ENCODE results near the gene SDC1.

SDC1 gene

DNA sequence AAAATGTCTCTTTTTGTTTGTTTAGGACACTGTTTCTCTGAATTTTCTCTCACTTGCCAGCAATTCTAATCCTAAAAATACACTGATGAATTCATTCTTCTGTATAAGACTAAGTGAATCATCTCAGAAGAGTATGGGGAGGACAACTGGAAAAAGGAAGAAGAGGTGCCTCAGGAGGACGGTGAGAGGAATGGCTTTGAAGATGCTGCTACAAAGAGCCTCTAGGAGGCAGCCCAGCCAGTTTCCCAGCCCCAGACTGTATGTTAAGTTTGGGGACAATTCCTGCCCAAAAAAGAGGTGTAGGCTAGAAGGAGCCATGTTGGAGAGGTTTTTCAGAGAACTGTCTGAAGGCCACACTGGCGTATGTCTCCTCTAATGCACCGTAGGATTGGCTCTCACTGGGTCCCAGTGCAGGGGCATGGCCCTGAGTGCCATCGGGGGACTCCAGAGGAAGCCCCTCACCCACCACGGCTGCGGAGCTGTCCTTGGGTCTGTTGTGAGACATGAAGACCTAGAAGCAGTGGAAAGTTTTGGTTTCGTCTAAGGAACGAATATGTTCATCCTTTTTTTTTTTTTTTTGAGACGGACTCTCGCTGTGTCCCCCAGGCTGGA lies 3.1 kb upstream of the SDC1 start:
- DNase-seq (ENCODE audit: low read depth, low spot score), result no peak

DNA sequence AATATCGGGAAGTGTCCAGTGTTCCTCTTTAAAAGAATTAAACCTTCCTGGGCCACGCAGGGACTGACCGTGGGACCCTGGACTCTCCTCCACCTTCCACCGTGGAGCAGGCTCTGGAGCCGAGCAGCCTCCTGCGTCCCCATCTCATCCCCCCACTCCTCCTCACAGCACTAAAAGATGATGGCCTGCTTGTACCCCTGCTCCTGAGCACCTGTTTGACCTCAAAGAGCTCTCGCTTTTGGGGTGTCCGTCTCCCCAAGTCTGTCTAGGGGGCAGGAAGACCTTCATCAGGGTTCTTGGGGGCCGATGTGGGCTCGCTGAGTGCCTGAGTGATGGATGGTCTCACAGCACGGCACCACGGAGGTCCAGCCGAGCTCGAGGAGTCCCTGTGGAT lies 1.2 kb upstream of the SDC1 start:
- DNase-seq (ENCODE audit: low read depth, low spot score), result no peak

DNA sequence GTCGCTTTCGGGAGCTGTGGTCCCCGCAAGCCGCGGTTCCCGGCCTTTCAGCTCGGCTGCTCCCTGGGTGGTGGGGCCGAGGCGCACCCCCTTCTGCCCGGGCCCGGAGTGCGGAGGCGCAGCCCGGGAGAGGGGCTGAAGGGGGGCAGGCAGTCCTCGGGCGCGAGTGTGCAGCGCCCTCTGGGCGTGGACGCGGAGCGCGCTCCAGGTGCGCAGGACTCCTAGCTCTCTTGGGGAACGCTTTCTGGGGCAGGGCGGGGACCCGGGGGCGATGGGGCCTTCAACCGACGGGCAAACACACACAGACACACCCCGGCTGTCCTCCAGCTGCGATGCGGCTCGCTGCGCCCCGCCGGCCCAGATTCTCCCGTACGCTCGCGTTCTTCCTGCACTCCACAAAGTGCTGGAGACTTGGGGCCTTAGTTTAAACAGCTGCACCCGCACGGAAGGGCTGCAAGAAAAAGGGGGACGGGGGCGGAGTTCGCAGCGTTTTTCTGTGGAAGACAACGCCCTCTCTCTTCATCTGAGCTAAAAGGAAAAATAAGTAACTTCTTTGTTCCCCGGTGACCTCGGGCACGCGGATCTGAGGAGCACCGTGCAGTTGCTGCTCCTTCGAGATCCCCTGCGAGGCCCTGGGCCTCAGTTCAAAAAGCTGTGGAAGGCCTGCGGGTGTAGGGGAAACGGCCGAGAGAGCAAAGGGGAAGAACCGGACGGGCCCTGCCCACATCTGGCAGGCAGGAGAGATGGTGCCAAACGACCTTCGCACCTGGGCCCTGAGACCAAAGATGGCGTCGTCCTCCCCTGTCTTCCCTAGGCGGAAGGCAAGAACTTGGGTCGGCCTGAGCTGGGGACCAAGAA lies 593 bp upstream of the SDC1 start:
- DNase-seq (ENCODE audit: low read depth, low spot score), result peak; percentile 89

DNA sequence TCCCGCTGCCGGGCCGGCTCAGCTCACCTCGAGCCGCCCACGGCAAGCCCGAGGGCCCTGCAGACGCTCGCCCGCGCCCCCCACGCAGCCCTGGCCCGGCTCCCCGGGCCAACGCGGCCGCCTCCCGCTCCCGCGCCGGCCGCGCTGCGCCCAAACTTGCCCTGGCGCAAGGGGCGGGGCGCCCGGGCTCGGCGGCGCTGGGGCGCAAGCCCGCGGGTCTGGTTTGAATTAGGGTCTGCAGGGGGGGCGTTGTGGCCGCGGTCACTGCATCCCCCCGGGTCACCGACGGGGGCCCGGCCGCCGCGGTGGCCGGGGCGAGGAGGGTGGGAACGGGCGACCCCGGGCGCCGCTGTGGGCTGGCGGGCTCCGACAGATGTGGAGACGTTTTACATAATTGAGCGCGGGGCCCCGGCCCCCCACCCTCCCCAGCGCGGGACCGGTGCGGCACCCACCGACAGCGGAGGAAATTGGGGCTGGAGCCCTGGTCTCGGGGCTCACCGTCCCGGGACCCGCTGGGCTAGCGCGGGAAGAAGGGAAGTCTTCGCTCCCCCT lies 690 bp downstream of the SDC1 start:
- DNase-seq (ENCODE audit: low read depth, low spot score), result no peak

DNA sequence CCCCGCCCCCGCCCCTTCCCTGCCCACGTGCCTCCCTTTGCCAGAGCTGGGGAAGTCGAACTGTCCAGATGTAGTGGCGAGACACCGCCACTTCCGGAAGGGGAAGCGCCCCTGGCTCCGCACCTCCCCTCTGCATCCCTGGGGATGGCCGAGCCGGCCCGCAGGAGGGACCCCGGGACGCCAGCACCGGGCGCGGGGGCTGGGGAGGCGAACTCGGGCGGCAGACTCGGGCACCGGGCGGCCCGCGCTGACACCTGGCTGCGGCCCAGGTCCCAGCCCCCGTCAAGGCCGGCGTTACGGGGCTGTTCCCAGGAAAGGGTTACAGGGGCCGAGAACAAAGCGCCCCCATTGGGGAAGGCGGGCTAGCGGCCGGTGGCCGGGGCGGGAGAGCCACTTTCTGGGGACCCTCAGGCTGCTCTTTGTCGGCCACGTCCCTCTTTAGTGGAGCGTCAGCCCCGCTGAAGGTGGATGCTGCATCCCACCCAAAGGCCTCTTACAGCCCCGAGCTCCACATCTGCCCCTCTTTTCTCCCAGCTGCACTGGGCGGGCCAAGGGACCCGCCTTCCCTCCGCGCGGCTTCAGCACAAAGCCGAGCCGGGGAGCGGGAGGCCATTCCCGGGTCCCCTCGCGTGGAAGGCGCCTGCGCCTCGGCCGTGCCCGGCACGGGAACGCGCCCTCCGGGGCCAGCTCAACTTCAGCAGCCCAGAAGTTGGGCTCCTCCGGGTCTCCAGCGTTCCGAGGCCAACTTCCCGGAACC lies 1.3 kb downstream of the SDC1 start:
- DNase-seq (ENCODE audit: low read depth, low spot score), result peak; percentile 82

DNA sequence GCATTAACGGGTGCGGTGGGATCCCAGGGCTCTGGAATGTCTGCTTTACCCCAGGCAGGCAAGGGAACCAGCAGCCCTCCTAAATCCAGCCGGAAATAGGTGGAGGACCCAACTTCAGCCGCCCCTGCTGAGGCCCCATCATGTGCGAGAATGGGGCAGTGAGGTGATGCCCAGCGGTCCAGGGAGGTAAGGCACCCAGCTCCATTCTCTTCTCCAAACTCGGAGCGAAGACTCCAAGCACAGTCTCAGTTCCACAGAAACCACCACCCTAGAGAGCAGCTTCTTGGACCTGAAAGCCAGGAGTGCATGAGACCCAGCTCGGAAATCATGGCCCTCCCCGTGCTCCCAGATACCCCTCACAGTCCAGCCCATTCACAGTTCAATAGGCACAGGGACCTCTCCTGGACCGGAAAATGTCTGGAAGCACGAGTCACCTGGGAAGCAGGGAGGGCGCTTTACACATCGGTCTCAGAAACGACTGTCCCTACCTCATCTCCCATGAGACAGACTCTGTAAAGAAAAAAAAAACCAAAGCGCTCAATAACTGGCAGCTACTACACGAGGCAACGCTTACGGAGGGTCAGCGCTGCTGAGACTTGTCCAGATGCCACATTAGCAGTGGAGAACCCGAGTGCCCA lies 2.0 kb downstream of the SDC1 start:
- DNase-seq (ENCODE audit: low read depth, low spot score), result no peak

DNA sequence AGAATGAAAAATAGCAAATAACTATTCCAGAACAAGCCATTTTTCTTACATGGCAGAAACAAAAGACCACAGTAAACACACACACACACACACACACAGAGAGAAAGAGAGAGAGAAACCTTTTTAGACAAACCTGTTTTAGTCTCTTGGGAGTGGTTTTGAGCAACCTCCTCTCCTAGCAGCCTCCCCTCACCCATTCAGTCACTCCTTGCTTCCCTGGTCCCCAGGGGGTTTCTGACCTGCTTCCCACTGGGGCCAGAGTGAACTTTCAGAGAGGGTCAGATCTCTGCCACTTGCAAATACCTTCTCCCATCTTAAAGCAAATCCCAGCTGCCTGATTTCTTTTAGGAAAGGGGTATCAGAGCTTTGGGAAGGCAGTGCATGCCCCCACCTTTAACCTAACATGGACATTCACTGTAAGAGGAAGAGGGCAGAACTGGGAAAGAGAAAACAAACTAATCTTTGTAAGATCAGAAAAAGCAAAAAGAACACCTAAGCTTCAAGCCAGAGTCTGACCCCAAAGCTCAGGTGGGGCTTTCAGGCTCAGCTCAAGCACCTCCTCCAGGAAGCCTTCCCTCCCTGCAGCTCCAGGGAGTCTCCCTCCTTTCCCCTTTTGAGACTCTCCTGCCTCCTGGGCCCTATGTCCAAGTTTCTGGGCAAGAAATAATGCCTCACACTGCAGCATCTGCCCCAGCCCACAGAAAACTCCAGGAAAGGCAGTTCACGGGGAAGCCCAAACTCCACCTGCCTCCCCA lies 2.7 kb downstream of the SDC1 start:
- DNase-seq (ENCODE audit: low read depth, low spot score), result no peak

DNA sequence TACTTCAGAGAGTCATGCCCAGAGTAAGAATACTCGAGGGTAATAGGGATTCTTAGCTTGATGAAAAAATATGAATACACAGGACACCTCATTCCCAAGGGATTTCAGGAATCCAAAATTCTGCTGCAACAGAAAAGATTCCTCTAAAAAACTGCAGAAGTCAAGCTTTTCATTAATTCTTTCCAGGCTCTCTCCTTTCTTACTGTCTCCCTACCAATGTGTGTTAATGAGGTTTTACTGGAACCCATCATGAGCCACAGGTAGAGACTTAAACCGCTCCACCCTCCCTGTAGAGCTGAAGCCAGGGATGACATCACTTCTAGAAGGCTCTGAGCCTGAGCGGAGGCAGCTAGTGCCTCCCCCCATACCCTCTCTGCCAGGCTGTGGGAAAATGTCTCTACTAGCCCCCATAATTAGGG lies 3.4 kb downstream of the SDC1 start:
- DNase-seq (ENCODE audit: low read depth, low spot score), result peak; percentile 67

DNA sequence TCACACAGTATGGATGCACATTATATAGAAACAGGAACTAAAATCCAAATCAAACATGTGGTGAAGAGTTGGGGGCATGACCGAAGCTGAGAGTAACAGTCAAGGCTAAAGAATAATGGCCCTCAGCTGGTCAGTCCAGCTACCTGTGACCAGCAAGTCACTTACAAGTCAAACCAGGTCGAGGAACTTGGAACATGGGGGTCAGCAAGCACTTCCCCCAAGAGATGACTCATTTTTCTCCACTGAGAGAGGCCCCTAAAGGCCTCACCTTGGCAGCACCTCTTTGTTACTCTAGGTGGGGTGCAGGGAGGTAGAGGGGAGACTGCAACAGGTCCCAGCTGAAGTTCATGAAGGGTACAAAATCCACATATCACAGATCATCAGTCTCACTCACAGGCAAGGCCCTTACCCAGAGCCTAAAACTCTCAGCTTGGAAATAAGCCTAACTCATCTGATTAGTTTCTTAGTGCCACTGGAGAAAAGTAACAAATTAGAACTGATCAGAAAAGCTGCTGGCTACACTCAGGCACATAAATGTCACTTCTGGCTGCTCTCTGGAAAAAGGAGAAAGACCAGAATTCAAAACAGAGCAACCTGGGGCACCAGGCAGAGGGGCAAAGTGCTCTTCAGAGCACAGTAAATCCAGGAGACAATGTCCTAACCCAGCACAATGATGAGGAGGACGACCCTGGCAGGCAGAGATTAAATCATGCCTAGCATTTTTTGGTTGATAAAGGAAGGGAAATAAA lies 4.0 kb downstream of the SDC1 start:
- no peak for DNase-seq (ENCODE audit: low read depth, low spot score)

DNA sequence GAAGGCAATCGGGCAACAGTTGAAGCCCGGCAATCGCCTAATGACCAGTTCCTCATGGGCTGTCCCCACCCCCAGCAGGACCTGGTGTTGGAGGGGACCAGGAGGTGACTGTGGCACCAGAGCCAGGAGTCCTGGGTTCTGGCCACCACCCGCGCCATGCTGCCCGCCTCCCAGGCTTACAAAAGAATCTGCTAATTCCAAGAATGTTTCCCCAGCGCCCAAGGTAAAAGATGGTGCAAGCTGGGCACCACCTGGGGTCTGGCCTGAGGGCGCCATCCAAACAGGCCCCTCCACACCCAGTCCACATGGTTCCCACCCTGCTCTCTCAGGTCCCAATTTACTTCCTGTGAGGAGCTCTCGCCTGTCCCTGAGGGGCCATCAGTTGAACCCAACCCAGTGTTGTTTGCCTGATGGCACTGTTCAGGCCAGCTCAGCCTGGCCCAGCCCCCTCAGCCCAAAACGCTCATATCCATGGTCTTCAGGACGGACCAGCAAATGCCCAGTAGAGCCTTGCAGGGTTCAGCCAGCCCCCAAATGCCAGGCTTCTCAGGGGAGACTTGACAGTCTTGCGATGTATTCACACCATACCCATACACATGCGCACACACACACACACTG lies 5.1 kb downstream of the SDC1 start:
- no peak for DNase-seq (ENCODE audit: low read depth, low spot score)

DNA sequence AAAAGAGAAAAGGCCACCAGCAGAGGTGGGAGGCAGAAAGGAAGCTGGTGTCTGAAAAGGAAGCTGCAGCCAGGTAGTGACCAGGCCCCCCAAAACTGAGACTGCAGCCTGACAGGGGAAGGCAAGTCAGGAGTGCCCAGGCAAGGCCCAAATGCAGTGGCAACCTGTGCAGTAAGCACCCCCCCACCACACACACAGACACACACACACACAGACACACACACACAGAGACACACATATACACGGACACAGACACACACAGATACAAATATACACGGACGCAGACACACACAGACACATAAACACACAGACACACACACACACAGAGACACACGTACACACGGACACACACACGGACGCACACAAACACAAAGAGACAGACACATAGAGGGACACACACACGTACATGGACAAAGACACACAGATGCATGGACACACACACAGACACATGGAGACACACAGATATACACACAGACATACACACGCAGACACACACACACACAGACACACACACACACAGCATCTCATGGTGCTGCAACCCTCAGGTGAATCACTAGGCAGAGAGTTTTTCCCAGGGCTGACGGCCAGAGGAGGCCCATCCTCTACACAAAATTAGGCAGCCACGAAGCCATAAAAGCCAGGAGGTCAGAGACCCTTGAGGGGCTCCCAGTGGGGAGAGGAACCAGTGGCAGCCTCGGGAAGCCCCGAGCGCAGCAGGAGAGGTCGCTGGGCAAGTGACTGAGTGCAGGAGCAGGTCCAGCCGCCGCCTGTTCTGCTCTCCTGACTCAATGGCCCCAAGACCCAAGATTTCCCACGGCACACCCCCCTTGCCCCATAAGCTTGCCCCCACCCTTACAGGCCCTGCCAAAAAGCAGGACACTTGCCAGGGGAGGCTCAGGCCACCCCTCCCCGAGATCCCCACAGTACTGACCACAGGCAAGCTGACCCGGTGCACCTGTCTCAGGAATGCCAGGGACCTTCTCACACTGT lies 6.3 kb downstream of the SDC1 start:
- DNase-seq (ENCODE audit: low read depth, low spot score), result no peak

DNA sequence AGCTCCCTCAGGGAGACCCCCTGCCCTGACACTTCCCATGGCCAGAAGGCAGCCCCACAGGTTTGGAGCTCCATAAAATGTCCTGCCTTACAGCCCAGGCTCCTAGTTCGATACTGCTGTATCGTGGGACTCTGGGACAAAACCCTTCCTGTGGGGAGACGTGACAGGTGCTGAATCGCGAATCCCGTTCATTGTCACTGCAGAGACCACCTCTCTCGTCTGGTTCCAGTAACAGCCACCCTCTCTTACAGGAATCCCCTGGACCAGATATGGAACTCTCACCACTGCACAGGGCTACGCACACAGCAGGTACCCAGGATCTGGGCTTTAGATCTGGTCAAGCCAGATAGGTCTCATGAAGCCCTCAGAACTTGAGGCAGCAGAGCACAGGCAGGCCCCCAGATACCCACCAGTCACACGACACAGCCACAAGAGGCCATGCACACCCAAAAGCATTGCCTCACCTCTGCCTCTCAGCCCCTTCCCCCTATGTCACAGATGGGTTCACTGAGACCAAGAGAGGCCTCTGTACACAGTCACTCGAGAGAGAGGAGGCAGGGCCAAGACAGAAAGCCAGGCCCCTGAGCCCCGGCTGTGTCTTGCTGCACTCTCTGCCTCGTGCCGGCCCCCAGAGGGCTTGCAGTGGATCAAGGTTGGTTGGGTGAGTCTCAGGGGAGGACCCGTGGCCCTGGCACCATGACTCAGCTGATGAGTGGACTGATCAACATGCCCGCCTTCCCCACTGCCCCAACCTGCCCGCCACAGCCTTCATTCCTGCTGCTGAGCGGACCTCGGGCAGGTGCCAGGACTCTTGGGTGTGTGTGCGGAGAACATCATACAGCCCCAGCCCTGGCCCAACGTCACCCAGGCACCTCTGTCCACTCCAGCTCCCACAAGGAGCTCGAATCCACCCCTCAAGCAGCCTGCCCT lies 7.6 kb downstream of the SDC1 start:
- DNase-seq (ENCODE audit: low read depth, low spot score), result peak; percentile 63

DNA sequence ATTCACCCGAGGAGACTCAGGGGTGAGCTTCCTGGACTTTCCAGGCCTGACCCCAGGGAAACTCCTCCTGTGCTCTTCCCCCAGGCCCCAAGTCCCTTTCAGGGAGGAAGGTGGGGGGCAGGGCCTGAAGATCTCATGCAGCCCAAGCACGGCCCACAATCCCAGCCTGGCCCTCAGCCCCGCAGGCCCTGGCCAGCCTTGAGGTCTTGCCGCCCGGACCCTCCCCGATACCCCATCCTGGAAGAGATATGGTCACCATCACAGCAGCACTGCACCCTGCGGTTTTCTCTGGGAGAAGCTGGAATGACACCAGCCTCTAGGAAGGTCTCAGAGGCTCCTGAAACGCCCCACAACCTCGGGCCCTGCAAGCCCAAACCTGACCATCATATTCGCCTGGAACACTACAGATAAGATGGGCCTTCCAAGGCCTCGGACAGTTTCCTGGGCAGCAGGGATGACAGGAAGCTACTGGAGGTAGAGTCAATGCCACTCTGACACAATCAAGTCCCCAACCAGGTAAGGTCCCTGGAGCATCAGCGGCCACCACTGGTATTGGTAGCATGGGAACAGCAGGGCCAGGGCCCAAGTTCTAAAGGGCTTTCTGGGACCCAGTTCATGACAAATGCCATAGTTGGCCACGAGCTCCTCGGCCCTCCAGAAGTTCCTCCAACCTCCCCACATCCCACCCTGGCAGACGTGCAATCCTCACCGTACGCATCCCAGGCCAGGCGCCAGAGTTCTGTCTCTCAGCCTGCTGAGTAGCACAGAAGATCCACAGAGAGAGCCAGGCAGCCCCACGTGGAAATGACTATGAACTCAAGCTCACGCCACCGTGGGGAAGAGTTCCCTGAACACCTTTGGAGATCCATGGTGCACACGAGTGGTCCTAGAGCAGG lies 8.6 kb downstream of the SDC1 start:
- DNase-seq (ENCODE audit: low read depth, low spot score), result no peak

DNA sequence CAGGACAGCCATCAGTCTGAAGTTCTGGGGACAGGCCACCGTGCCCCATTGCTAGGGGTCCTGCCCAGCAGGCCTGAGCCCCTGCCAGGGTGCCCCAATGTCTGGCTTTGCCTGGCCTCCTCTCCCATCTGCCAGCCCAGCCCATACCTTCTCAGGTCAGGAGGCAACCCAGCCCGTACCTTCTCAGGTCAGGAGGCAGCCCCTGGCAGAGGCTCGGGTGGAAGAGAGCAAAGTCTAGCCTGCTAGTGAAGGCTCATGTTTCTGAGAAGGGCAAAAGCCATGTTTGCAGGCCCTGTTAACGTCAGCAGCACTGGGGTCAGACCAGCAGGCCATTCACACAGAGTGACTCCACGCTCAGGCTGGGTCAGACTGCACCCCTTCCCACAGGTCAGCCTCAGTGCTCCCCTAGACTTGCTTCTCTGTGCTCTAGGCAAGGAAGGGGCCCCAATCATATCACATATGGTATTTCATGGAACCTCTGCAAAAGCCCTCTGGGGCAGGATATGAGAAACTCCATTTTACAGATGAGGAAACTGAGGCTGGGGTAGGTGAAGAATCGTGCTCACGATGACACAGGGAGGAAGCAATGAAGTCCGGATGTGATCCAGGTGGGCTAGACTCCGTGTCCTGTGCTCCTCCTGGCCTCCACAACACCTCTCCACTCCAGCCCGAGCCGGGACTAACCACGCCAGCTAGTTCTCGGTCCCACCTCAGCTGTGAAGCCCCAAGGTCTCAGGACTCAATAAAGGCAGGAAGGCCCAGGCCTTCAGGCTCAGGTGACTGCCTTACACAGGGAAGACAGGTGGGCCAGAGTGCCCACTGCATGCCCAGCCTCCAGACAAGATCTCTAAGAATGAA lies 9.5 kb downstream of the SDC1 start:
- no peak for DNase-seq (ENCODE audit: low read depth, low spot score)

DNA sequence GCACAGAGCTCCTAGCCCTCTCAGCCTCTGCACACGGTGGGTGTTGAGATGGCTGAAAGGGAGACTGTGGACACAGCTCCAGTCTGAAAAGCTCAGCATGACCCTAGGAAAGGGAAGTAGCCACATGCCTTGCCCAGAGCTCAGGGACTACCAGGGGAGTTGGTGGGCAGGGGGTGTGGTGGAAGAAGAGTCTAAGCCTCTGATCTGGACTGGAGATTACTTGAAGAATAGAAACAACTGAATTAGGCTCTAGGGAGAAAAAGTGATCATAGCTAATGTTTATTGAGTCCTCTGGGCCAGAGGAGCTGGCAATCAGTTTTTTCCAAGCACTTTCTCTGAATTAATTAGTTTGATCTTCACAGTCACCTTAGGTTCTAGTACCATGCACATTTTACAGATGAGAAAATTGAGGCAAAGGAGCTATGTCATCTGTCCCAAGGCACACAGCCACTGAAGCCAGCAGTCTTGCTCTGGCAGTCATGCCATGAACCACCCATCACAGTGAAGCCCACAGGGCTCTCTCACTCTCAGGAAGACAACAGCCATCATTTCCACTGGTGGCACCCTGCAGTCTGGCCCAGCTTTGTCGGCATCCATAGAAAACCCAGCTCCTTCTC lies 10.3 kb downstream of the SDC1 start:
- DNase-seq (ENCODE audit: low read depth, low spot score), result no peak
